Glutamatergic neuron (in vitro differentiated cells): ENCODE data around the gene BCKDK. TPM values are rescaled to one million over a fixed set of nuclear protein-coding genes. Genes with fewer than 3 reads are reported as not detected.

ENCODE experiments used
- DNase-seq: peaks from one replicate; pipeline ENCODE4 v3.0.0; 2022
- H3K27ac Mint-ChIP-seq: one replicate; pipeline ENCODE4 v1.8.0; 2020; ENCODE audit warnings: mild to moderate bottlenecking, mixed read lengths, inconsistent platforms; ENCODE audit not compliant: unreplicated experiment
- H3K27me3 Mint-ChIP-seq: one replicate; pipeline ENCODE4 v1.8.0; 2020; ENCODE audit warnings: mild to moderate bottlenecking, moderate library complexity, mixed read lengths, inconsistent platforms; ENCODE audit not compliant: unreplicated experiment
- H3K36me3 Mint-ChIP-seq: one replicate; pipeline ENCODE4 v1.8.0; 2020; ENCODE audit warnings: mild to moderate bottlenecking, mixed read lengths, inconsistent platforms; ENCODE audit not compliant: unreplicated experiment
- H3K4me1 Mint-ChIP-seq: one replicate; pipeline ENCODE4 v1.8.0; 2020; ENCODE audit warnings: mild to moderate bottlenecking, low read depth, mixed read lengths, inconsistent platforms; ENCODE audit not compliant: unreplicated experiment
- H3K4me3 Mint-ChIP-seq: one replicate; pipeline ENCODE4 v1.8.0; 2020; ENCODE audit warnings: mild to moderate bottlenecking, mixed read lengths, inconsistent platforms; ENCODE audit not compliant: unreplicated experiment
- H3K9me3 Mint-ChIP-seq: one replicate; pipeline ENCODE4 v1.8.0; 2020; ENCODE audit warnings: mild to moderate bottlenecking, moderate library complexity, mixed read lengths, inconsistent platforms; ENCODE audit not compliant: unreplicated experiment
- CTCF ChIP-seq: fragments of 200-600 bp; sonication (generic); IDR thresholded peaks from one replicate; pipeline ENCODE4 v1.5.0; 2021; ENCODE audit not compliant: partially characterized antibody, unreplicated experiment
- total RNA-seq: library from RNA; stranded (reverse); fragmentation: NEBNext Ultra II Directional; extraction: Animal tissue kit (Norgen Biotek cat#: 25700); gene quantifications from one replicate; pipeline ENCODE4 v1.2.1, GENCODE V29; 2021; ENCODE audit not compliant: unreplicated experiment

Gene BCKDK
- total RNA-seq, 1 donor from 2014 or later = 62.4 TPM

- no peaks in the 10 kb centered on the region for H3K36me3 Mint-ChIP-seq
- TF ChIP-seq CTCF = no peak
- H3K4me1 Mint-ChIP-seq = peaks cover 11% of the 10 kb centered on the region
- no peak for DNase-seq
- peaks cover 8% of the 10 kb centered on the region for H3K27me3 Mint-ChIP-seq
- peak overlapping the region; percentile 17 for H3K27ac Mint-ChIP-seq
- peak overlapping the region; percentile 83 for H3K4me3 Mint-ChIP-seq
- peaks cover 13% of the 10 kb centered on the region for H3K9me3 Mint-ChIP-seq
These were observed 2.2 kb downstream of the BCKDK start for GRCh38 chr16:31110106-31111034.

DNA sequence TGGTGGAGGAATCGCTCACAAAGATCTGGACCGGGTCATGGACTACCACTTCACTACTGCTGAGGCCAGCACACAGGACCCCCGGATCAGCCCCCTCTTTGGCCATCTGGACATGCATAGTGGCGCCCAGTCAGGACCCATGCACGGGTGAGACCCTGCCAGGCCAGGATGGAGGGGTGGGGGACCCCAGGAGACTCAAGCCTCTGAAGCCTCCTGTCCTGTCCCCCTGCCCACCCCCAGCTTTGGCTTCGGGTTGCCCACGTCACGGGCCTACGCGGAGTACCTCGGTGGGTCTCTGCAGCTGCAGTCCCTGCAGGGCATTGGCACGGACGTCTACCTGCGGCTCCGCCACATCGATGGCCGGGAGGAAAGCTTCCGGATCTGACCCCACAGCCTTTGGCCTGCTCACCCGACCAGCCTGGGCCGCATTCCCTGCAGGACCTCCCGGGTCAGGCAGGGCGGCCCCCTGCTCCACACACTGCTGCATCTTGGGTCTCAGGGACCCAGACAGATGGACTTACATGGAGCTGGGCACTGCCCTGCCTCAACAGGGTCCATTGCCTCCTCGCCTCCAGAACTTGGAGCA, 3.8 kb downstream of the BCKDK start:
- no peak for DNase-seq
- peaks cover 8% of the 10 kb centered on the region for H3K27me3 Mint-ChIP-seq
- TF ChIP-seq CTCF = no peak
- no peaks in the 10 kb centered on the region for H3K36me3 Mint-ChIP-seq
- H3K9me3 Mint-ChIP-seq = peaks cover 13% of the 10 kb centered on the region
- no peak overlapping the region for H3K27ac Mint-ChIP-seq
- H3K4me3 Mint-ChIP-seq = no peak overlapping the region
- H3K4me1 Mint-ChIP-seq = peaks cover 11% of the 10 kb centered on the region

DNA sequence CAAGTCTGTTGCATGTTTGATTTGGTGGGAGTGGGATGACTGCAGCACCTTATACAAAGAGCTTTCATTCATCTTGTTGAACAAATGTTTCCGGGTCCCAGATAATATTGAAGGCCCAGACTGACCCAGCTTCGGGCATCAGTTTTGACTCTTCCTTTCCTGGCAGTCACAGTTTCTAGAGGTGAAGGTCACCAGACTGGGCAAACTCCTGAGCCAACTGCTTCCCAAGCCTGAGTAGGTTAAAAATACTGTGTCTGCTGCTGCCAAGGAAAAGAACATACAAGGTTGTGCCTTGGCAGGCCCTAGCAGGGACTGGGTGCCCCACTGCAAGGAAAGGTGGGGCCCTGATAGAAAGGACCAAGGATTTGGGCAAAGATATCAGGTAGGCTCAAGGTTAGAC, 4.5 kb downstream of the BCKDK start:
- Mint-ChIP-seq H3K36me3 (no peaks in the 10 kb centered on the region), H3K4me1 (peaks cover 6% of the 10 kb centered on the region), H3K27me3 (peaks cover 3% of the 10 kb centered on the region), H3K4me3 (no peak overlapping the region), H3K27ac (no peak overlapping the region), H3K9me3 (peaks cover 9% of the 10 kb centered on the region)
- no peak for DNase-seq
- no peak for TF ChIP-seq CTCF

GRCh38 chr16:31113121-31114120, 5.2 kb downstream of the BCKDK start:
- Mint-ChIP-seq H3K27me3 (peaks cover 4% of the 10 kb centered on the region), H3K9me3 (peaks cover 10% of the 10 kb centered on the region), H3K4me1 (peaks cover 6% of the 10 kb centered on the region), H3K27ac (peak overlapping the region; percentile 70), H3K4me3 (no peak overlapping the region), H3K36me3 (no peaks in the 10 kb centered on the region)
- DNase-seq = no peak
- TF ChIP-seq CTCF = no peak
